ENCODE data around the gene TTC6. TPM values are rescaled to one million over a fixed set of nuclear protein-coding genes. Genes with fewer than 3 reads are reported as not detected.
A peak's percentile ranks its signal among the peaks of the same experiment; 100 is the strongest.

TTC6 gene
- total and polyA plus RNA-seq, 2 of the 4 experiments (the other 2 are of a cell fraction): under 0.01 to 0.12 TPM

GRCh38 chr14:37641117-37641516, 45.7 kb downstream of the TTC6 start:
- dilution Hi-C loops (cut with HindIII; ENCODE audit: low sequenced_read_pairs, unreplicated experiment): no loop called here
- Histone ChIP-seq H3K4ac (ENCODE audit: low read depth, low read length) (no peak overlapping the region), H4K8ac (ENCODE audit: low read depth in 2 of 2, low read length in 2 of 2) (no peak overlapping the region), H3K14ac (replicated peaks; ENCODE audit: low read depth, low read length) (no peak overlapping the region), H2BK120ac (ENCODE audit: low read depth, low read length) (no peak overlapping the region), H4K20me1 (ENCODE audit: insufficient read depth, low read length) (no peaks in the 10 kb centered on the region), H3K9me1 (ENCODE audit: insufficient read depth, low read length) (no peaks in the 10 kb centered on the region), H3K23ac (ENCODE audit: low read depth, low read length) (no peak overlapping the region), H3K4me1 (ENCODE audit: control insufficient read depth, insufficient read depth, low read length) (0 out of 2 replicates have a peak, but pooled peaks cover 1% of the 10 kb centered on the region), H2AFZ (replicated peaks; ENCODE audit: low read length, poor library complexity) (no peak overlapping the region), H2BK5ac (ENCODE audit: low read depth, low read length, poor library complexity, severe bottlenecking) (no peak overlapping the region), H3K9ac (ENCODE audit: low read depth, low read length) (no peak overlapping the region), H2AK5ac (ENCODE audit: low read depth, low read length) (no peak overlapping the region), H3K79me1 (ENCODE audit: low read depth in 1 of 2, low read length in 2 of 2) (no peaks in the 10 kb centered on the region), H2BK15ac (ENCODE audit: low read depth, low read length) (no peak overlapping the region), H4K91ac (ENCODE audit: insufficient read depth, low read depth, low read length) (no peak overlapping the region), H3K9me3 (ENCODE audit: control insufficient read depth, insufficient read depth, low read length) (no peaks in the 10 kb centered on the region), H3K27me3 (ENCODE audit: control insufficient read depth, insufficient read depth, low read length) (no peaks in the 10 kb centered on the region; the same call in 1 of the 2 replicates), H2BK20ac (ENCODE audit: low read depth, low read length) (no peak overlapping the region), H3K56ac (ENCODE audit: extremely low read depth, insufficient read depth, low read length) (no peak overlapping the region), H4K5ac (ENCODE audit: low read depth, low read length) (no peak overlapping the region), H3K27ac (ENCODE audit: insufficient read depth, low read length) (no peak overlapping the region), H2AK9ac (replicated peaks; ENCODE audit: low read depth, low read length, poor library complexity) (no peak overlapping the region), H3K18ac (ENCODE audit: low read depth, low read length) (no peak overlapping the region), H3K4me3 (ENCODE audit: insufficient read depth, low read depth, low read length) (no peak overlapping the region), H3K36me3 (ENCODE audit: control insufficient read depth, insufficient read depth, low read length) (no peaks in the 10 kb centered on the region), H3K4me2 (ENCODE audit: low read depth, low read length) (no peak overlapping the region)
- peak; percentile 42 for ATAC-seq (ENCODE audit: low read depth)
- BruUV-seq (replicated peaks): no TSS peak
- in situ Hi-C loops (cut with MboI; ENCODE audit: low sequenced_read_pairs): no loop called here
- WGBS, 2 experiments (ENCODE audit: extremely low coverage in 2 of 2, insufficient read length in 1 of 2): no CpG with 5 or more reads among the region's 1 CpG
- no peak for DNase-seq
- ChIA-PET POLR2A (ENCODE audit: unreplicated experiment) (no interaction called here), CTCF (interaction anchor here (0.9 kb wide), 1 partner anchor 14 kb away, joined by 3 read pairs; no protein-coding TSS in a partner anchor)
- intact Hi-C loops (cut with micrococcal nuclease): no loop called here
- TF ChIP-seq FOS (IDR thresholded peaks at IDR 0.05; ENCODE audit: low read depth, low read length): no peak
- no peak for TF ChIP-seq RFX5 (IDR thresholded peaks at IDR 0.05; ENCODE audit: low read depth, low read length)
- no peak for TF ChIP-seq ELK1 (IDR thresholded peaks at IDR 0.05; ENCODE audit: borderline replicate concordance, low read depth, low read length)

All from IMR-90 (cell line).